ENCODE measurements around the gene PTGR3.

PTGR3 gene

DNA sequence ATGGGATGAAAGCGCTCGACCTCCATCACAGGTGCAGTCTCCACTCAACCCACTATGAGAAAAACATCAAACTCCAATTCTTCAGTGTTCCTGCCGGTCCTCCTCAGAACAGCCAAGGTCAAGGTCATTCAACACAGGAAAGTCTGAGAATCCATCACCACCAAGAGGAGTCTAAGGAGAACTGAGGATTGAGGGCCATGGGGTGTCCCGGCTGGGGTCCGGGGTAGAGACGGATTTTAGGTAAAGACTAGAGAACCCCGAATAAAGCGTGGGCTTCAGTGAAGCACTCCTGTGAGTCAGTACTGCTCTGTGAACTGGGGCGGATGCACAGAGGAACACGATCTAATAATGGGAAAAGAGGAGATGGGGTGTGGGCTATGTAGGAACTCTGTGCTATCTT, 41.8 kb downstream of the PTGR3 start:
- Histone ChIP-seq H3K9me3 (peaks cover 0 to 9% (median 6%) of the 10 kb centered on the region in 3 donors), H3K27ac (no peak overlapping the region), H3K27me3 (no peaks in the 10 kb centered on the region), H3K36me3 (no peaks in the 10 kb centered on the region), H3K4me1 (no peaks in the 10 kb centered on the region), H3K4me3 (no peak overlapping the region)
- TF ChIP-seq, protein P1, sequence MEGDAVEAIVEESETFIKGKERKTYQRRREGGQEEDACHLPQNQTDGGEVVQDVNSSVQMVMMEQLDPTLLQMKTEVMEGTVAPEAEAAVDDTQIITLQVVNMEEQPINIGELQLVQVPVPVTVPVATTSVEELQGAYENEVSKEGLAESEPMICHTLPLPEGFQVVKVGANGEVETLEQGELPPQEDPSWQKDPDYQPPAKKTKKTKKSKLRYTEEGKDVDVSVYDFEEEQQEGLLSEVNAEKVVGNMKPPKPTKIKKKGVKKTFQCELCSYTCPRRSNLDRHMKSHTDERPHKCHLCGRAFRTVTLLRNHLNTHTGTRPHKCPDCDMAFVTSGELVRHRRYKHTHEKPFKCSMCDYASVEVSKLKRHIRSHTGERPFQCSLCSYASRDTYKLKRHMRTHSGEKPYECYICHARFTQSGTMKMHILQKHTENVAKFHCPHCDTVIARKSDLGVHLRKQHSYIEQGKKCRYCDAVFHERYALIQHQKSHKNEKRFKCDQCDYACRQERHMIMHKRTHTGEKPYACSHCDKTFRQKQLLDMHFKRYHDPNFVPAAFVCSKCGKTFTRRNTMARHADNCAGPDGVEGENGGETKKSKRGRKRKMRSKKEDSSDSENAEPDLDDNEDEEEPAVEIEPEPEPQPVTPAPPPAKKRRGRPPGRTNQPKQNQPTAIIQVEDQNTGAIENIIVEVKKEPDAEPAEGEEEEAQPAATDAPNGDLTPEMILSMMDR (IDR thresholded peaks at IDR 0.05): no peak
- intact Hi-C loops (cut with DNase I; ENCODE audit: low total_unique reads): no loop called here
- DNase-seq: no peak

DNA sequence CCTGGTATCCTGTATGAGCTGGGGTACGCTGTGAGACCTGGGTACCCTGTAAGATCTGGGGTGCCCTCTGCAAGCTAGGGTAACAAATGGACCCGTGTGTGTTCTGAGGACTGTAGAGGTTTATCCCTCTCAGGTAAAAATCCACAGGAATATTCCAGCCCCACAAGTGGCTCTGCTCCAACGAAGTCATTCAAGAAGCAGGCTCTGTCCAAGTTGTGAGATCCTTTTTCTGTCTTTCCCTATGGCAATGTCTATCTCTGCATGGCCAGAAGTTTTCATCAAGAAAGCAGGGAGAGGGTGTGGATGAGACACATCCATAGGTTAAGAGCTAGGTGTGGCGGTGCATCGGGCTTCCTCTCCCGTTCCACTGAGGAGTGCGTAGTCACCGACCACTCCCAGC, 43.0 kb downstream of the PTGR3 start:
- Histone ChIP-seq H3K27me3 (no peaks in the 10 kb centered on the region), H3K4me3 (no peak overlapping the region), H3K9me3 (peaks cover 0 to 9% (median under 1%) of the 10 kb centered on the region in 3 donors), H3K4me1 (no peaks in the 10 kb centered on the region), H3K27ac (no peak overlapping the region), H3K36me3 (no peaks in the 10 kb centered on the region)
- TF ChIP-seq, protein P1 (IDR thresholded peaks at IDR 0.05): no peak
- no peak for DNase-seq
- intact Hi-C loops (cut with DNase I; ENCODE audit: low total_unique reads): no loop called here

DNA sequence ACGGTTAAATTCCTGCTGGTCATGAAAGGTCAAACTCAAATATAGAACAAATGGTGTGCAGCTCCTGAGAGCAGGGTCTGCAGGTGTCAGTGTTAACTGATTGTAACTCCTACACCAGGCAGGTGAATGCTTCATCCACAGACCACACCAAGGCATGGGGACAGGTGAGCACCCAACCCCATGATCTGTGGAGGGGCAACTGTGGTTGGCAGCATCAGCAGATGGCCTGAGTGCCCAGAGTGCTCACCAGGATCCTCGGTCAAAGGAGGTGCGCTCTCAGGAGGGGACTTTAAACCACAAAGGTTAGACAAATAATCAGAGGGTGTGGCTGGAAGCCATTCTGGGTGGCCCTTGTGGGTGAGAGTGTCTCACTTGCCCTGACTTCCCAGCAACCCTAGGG, 44.5 kb downstream of the PTGR3 start:
- no peak for DNase-seq
- peaks cover 0 to 4% (median 0%) of the 10 kb centered on the region in 4 donors for H3K4me1 ChIP-seq
- no peaks in the 10 kb centered on the region for H3K36me3 ChIP-seq
- H3K27me3 ChIP-seq: no peaks in the 10 kb centered on the region
- H3K4me3 ChIP-seq: no peak overlapping the region
- peaks cover 0 to 9% (median 0%) of the 10 kb centered on the region in 3 donors for H3K9me3 ChIP-seq
- TF ChIP-seq, protein P1 (IDR thresholded peaks at IDR 0.05): no peak
- no peak overlapping the region for H3K27ac ChIP-seq
- intact Hi-C loops (cut with DNase I; ENCODE audit: low total_unique reads): no loop called here

DNA sequence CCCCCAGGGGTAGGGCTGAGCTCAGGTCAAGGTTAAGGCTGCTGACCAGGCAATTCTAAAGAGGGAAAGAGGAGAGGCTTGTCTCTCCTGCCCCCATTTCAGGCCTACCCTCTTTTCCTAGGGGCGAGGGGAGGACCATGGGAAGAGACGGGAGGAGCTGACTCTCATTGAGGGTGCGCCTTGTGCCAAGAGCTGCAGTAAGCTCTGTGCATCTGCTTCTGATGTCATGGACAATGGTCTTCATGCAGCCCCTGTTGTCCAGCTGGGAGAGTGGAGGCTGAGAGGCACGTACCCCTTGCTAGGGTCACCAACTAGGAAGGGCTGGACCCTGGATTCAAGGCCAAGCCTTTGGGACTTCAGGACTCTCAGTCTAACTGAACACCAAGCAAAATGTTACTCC, 45.2 kb downstream of the PTGR3 start:
- Histone ChIP-seq H3K4me1 (peaks cover 0 to 4% (median 0%) of the 10 kb centered on the region in 4 donors), H3K27me3 (peaks cover 0 to 4% of the 10 kb centered on the region in 2 donors), H3K27ac (no peak overlapping the region), H3K9me3 (peaks cover 0 to 9% (median 0%) of the 10 kb centered on the region in 3 donors), H3K4me3 (no peak overlapping the region), H3K36me3 (no peaks in the 10 kb centered on the region)
- no peak for DNase-seq
- intact Hi-C loops (cut with DNase I; ENCODE audit: low total_unique reads): no loop called here
- TF ChIP-seq, protein P1 (IDR thresholded peaks at IDR 0.05): no peak

GRCh38 chr18:75162978-75163377, 46.0 kb downstream of the PTGR3 start:
- intact Hi-C loops (cut with DNase I; ENCODE audit: low total_unique reads): no loop called here
- H3K27me3 ChIP-seq: peaks cover 0 to 4% of the 10 kb centered on the region in 2 donors
- no peak for DNase-seq
- peaks cover 0 to 4% (median 0%) of the 10 kb centered on the region in 4 donors for H3K4me1 ChIP-seq
- H3K4me3 ChIP-seq: no peak overlapping the region
- H3K36me3 ChIP-seq: no peaks in the 10 kb centered on the region
- no peak overlapping the region for H3K27ac ChIP-seq
- H3K9me3 ChIP-seq: peaks cover 0 to 9% (median 0%) of the 10 kb centered on the region in 3 donors
- TF ChIP-seq, protein P1 (IDR thresholded peaks at IDR 0.05): no peak

GRCh38 chr18:75162467-75162866, 46.5 kb downstream of the PTGR3 start:
- Histone ChIP-seq H3K9me3 (peaks cover 0 to 9% (median 0%) of the 10 kb centered on the region in 3 donors), H3K27me3 (peaks cover 0 to 4% of the 10 kb centered on the region in 2 donors), H3K27ac (no peak overlapping the region), H3K4me1 (peaks cover 0 to 4% (median 0%) of the 10 kb centered on the region in 4 donors), H3K36me3 (no peaks in the 10 kb centered on the region), H3K4me3 (no peak overlapping the region)
- no peak for DNase-seq
- TF ChIP-seq, protein P1 (IDR thresholded peaks at IDR 0.05): no peak
- intact Hi-C loops (cut with DNase I; ENCODE audit: low total_unique reads): no loop called here

Data from tibial artery (tissue), 4 donors.